Neural cell (in vitro differentiated cells): ENCODE data around the gene CASZ1.
A peak's percentile ranks its signal among the peaks of the same experiment; 100 is the strongest.

Experiments used
- CTCF ChIP-seq: fragments of 450-650 bp; IDR thresholded peaks from 2 replicates; pipeline ENCODE4 v1.5.1; 2014; ENCODE audit warnings: antibody characterized with exemption, mild to moderate bottlenecking, moderate library complexity; ENCODE audit not compliant: poor library complexity, severe bottlenecking
- EP300 ChIP-seq: fragments of 450-650 bp; conservative IDR thresholded peaks from 2 replicates; pipeline ENCODE4 v1.6.1; 2014; ENCODE audit warnings: antibody characterized with exemption, mild to moderate bottlenecking, moderate library complexity; ENCODE audit not compliant: poor library complexity, severe bottlenecking
- POLR2AphosphoS5 ChIP-seq: IDR thresholded peaks from 2 replicates; pipeline ENCODE4 v1.6.1; 2012
- RAD21 ChIP-seq: fragments of 450-650 bp; conservative IDR thresholded peaks from 2 replicates; pipeline ENCODE4 v1.6.1; 2014; ENCODE audit warnings: antibody characterized with exemption, mild to moderate bottlenecking, moderate library complexity
- REST ChIP-seq: IDR thresholded peaks from 2 replicates; pipeline ENCODE4 v1.6.1; 2012; ENCODE audit warnings: borderline replicate concordance
- TAF1 ChIP-seq: IDR thresholded peaks from 2 replicates; pipeline ENCODE4 v1.6.1; 2012; ENCODE audit warnings: low read depth

- no peak for TF ChIP-seq POLR2AphosphoS5
- peak; percentile 49 for TF ChIP-seq EP300
- no peak for TF ChIP-seq TAF1
- TF ChIP-seq CTCF, result no peak
- no peak for TF ChIP-seq RAD21
- TF ChIP-seq REST, result peak; percentile 63
These were observed at the start of gene CASZ1 for GRCh38 chr1:10796029-10796944.
